ENCODE results near the gene TMTC2. TPM values are rescaled to one million over a fixed set of nuclear protein-coding genes. Genes with fewer than 3 reads are reported as not detected.

The TMTC2 gene
- total RNA-seq, 1 donor from 2014 or later = 3.4 TPM

DNA sequence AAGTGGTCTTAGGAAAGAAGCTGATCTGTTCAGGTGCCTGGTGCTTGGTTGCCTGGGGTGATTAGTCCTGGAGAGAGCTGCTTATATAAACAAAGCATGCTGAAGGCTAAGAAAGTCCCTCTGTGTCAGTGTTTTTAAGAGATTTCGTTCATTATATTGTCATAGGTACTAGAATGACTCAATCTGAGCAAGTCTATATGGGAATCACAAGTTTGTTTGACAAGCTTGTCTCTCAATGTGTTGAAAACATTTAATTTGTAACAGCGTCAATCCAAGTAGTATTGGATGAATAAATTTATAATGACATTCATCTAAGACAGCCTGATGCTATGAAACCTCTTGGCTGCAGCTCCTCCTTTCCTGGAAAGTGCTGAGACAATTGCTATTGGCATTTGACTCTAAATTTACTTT lies 256.3 kb downstream of the TMTC2 start:
- Histone ChIP-seq H3K9me3 (replicated peaks) (no peaks in the 10 kb centered on the region), H3K27ac (replicated peaks) (no peak overlapping the region), H3K36me3 (no peaks in the 10 kb centered on the region), H3K27me3 (ENCODE audit: low read depth) (no peaks in the 10 kb centered on the region), H3K4me1 (no peaks in the 10 kb centered on the region), H3K4me3 (no peak overlapping the region)
- TF ChIP-seq, protein P1, sequence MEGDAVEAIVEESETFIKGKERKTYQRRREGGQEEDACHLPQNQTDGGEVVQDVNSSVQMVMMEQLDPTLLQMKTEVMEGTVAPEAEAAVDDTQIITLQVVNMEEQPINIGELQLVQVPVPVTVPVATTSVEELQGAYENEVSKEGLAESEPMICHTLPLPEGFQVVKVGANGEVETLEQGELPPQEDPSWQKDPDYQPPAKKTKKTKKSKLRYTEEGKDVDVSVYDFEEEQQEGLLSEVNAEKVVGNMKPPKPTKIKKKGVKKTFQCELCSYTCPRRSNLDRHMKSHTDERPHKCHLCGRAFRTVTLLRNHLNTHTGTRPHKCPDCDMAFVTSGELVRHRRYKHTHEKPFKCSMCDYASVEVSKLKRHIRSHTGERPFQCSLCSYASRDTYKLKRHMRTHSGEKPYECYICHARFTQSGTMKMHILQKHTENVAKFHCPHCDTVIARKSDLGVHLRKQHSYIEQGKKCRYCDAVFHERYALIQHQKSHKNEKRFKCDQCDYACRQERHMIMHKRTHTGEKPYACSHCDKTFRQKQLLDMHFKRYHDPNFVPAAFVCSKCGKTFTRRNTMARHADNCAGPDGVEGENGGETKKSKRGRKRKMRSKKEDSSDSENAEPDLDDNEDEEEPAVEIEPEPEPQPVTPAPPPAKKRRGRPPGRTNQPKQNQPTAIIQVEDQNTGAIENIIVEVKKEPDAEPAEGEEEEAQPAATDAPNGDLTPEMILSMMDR (IDR thresholded peaks at IDR 0.05; ENCODE audit: borderline replicate concordance) = no peak
- no peak for DNase-seq
- intact Hi-C loops (cut with micrococcal nuclease) = no loop called here

DNA sequence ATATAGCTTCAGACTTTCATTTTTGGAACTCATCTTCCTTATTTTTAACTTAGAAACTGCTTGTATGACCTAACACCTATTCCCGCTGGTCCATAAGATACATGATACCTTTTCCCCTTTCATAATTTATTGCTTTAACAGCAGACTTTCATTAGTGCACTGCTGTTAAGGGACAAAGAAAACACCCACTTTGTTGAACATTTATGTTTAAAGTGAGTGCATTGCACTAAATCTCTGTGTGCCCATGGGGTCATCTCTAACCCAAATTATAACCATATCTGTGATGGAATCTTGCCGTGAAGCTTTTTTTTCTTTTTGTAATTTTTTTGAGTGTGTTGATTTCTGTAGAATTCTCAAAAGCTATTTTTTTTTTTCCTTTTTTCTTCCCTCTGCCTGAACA lies 261.8 kb downstream of the TMTC2 start:
- intact Hi-C loops (cut with micrococcal nuclease) = no loop called here
- Histone ChIP-seq H3K27me3 (ENCODE audit: low read depth) (no peaks in the 10 kb centered on the region), H3K9me3 (replicated peaks) (no peaks in the 10 kb centered on the region), H3K4me1 (no peaks in the 10 kb centered on the region), H3K36me3 (no peaks in the 10 kb centered on the region), H3K4me3 (no peak overlapping the region), H3K27ac (replicated peaks) (no peak overlapping the region)
- TF ChIP-seq, protein P1 (IDR thresholded peaks at IDR 0.05; ENCODE audit: borderline replicate concordance) = no peak
- no peak for DNase-seq

DNA sequence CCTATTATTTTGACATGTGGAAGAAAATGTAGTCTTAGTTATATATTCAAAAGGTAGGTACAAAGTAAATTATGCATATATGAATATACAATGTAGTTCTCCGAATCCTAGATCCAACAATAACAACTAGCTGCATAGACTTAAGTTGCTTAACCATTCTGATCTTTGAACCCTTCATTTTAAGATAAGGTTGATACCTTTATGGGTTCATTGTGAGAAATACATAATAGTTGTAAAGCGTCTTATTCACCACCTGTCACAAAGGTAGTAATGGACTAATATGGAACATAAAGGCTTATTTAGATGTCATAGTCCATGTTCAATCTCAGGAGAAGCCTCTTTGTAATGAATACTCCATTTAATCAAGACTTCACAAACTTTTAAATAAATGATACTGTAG lies 263.6 kb downstream of the TMTC2 start:
- no peak for DNase-seq
- Histone ChIP-seq H3K27me3 (ENCODE audit: low read depth) (no peaks in the 10 kb centered on the region), H3K4me3 (no peak overlapping the region), H3K4me1 (no peaks in the 10 kb centered on the region), H3K27ac (replicated peaks) (no peak overlapping the region), H3K9me3 (replicated peaks) (no peaks in the 10 kb centered on the region), H3K36me3 (no peaks in the 10 kb centered on the region)
- intact Hi-C loops (cut with micrococcal nuclease) = no loop called here
- TF ChIP-seq, protein P1 (IDR thresholded peaks at IDR 0.05; ENCODE audit: borderline replicate concordance) = no peak

DNA sequence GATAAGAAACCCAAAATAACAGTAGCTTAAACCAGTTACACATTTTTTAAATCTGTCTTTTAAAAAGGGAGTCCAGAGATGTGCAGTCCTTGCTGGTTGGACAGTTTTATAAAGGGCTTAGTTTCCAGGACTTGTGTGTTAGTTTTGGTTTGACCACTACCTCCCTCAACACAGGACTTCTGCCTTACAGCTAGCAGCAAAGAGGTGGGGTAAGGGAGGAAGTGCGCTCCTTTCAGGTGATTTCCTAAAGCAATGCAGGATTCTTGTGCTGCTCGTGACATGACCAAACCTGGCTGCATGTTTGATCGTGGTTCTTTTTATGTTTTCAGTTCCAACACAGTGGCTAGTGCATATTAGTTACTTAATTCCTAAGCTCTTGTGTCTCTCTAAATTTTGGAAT lies 266.2 kb downstream of the TMTC2 start:
- Histone ChIP-seq H3K4me3 (no peak overlapping the region), H3K27me3 (ENCODE audit: low read depth) (no peaks in the 10 kb centered on the region)
- intact Hi-C loops (cut with micrococcal nuclease) = no loop called here

DNA sequence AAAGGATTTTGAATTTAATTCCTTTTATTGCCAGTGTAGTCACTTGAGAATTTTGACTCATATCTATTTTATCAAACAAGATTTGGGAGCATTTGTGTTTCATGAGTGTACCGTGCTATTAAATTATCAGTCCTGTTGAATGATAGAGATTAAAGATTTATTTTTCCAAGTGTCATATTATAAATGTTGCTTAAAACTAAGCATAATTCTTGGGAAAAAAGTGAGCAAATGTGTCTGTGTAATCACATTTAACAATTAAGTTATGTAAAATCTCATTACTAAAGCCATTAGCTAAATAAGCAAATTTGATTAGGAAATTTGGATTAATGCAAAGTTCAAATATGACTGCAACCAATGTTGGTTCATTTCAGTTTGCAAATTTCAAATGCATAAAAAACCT lies 266.7 kb downstream of the TMTC2 start:
- Histone ChIP-seq H3K36me3 (no peaks in the 10 kb centered on the region), H3K27me3 (ENCODE audit: low read depth) (no peaks in the 10 kb centered on the region), H3K9me3 (replicated peaks) (no peaks in the 10 kb centered on the region), H3K27ac (replicated peaks) (no peak overlapping the region), H3K4me1 (no peaks in the 10 kb centered on the region), H3K4me3 (no peak overlapping the region)
- TF ChIP-seq, protein P1 (IDR thresholded peaks at IDR 0.05; ENCODE audit: borderline replicate concordance) = no peak
- intact Hi-C loops (cut with micrococcal nuclease) = no loop called here
- no peak for DNase-seq

More for the DNA sequence above, 266.2 kb downstream of the TMTC2 start:
- no peaks in the 10 kb centered on the region for H3K9me3 ChIP-seq (replicated peaks)
- no peak for DNase-seq
- H3K4me1 ChIP-seq = no peaks in the 10 kb centered on the region
- no peaks in the 10 kb centered on the region for H3K36me3 ChIP-seq
- TF ChIP-seq, protein P1 (IDR thresholded peaks at IDR 0.05; ENCODE audit: borderline replicate concordance) = no peak
- H3K27ac ChIP-seq (replicated peaks) = no peak overlapping the region

DNA sequence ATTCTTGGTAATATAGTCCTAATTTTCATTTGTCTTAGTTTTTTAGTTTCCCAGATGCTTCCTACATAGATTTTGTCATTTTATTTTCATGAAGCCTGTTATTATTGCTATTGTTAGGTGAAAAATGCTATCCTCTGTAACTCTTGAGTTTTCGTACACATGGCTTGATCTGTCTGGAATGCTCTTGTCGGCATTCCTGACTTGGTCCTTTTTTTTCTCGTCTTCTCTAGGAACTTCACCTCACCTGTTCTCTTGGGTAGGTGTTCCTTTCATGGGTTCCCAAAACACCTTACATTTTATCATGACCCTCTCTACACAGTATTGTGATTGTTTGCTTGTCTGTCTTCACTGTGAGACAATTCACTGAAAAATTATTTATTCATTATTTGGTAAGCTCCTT lies 267.4 kb downstream of the TMTC2 start:
- TF ChIP-seq, protein P1 (IDR thresholded peaks at IDR 0.05; ENCODE audit: borderline replicate concordance) = no peak
- intact Hi-C loops (cut with micrococcal nuclease) = no loop called here

More for the DNA sequence above, 267.4 kb downstream of the TMTC2 start:
- no peaks in the 10 kb centered on the region for H3K9me3 ChIP-seq (replicated peaks)
- DNase-seq = no peak
- H3K36me3 ChIP-seq = no peaks in the 10 kb centered on the region
- no peak overlapping the region for H3K27ac ChIP-seq (replicated peaks)
- no peaks in the 10 kb centered on the region for H3K4me1 ChIP-seq
- H3K4me3 ChIP-seq = no peak overlapping the region
- H3K27me3 ChIP-seq (ENCODE audit: low read depth) = no peaks in the 10 kb centered on the region

All from left ventricle myocardium inferior (tissue), 1 donor.